Measurements from ENCODE around the gene HHLA2.

Gene HHLA2

DNA sequence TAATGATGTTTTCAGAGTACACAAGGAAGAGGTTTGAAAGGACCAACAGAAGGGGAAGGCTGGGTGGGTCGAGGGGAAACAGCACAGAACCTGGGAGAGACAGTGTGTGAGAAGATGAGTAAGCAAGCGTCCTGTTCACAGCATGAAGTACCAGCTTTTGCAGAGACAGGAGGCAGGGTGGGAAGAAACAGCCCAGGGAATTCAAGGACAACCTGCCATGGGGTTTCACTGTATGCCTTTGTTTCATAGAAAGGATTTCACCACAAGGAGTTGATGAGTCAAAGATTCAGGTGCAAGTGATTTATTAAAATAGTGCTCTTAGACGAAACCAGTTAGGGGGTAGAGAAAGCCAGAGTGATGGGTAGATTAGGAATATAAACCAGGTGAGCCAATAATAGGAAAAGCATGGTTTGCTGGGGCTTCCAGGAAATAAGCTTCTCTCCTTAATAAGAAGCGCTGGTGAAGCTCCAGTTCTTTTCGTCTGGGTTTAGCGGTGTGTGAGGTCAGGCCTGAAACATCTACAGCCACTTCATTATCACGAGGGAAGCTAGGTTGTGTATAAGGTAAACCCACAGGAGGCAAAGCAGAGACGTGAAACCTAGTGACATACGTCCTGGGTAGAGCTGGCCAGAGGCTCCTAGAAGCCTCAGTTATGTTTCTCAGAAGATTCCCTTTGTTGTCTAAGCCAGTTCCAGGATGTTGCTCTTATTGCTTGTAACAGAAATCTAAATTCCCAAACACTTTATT is 3.9 kb downstream of the HHLA2 start:
- no peak for DNase-seq (ENCODE audit: low read depth)

DNA sequence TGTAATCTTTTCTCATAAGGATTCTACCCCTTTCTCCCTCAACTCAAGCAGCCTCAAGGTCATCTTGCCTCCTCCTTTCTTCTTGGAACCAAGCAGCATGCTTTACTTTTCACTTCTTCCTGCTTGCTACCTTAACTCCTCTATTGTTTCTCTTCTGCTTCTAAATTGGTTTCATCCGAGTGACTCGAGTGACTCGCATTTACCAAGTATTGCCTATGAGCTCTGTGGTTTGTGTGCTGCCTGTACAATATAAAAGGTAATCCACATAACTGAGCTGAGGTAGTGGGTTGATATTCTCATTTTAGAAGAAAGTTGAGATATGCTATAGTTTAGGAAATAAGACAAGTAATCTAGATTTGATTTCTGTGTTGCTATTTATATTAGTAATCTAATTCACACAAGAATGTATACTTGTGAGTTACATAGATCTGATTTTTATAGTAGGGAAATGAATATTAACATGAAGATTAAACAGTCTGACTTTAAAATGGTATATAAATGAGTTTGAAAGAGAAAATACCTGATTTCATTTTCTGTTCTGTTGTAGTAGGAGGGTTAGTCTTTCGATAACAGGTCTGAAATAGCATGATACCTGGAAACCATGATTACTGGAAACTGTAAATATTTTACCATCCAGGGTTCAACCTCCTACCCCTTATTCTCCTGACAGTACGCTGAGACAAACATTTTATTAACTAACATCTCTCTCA is 5.5 kb downstream of the HHLA2 start:
- DNase-seq (ENCODE audit: low read depth): no peak

DNA sequence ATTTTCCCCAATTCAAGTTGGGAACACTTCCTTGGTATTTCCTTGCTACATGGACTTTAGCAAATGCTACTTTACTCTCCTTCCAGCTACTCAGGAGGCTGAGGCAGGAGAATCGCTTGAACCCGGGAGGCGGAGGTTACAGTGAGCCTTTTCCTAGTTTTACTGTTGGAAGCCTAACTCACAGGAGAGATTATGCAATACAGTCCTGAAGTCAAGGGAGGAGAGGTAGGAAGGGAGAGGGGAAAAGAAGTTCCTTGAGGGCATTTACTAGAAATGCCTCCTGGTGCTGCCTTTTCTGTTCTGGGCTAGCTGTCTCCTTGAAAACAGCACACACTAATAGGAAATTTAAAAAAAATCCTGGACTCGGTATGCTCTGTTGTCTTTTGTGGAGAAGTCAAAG is 6.2 kb downstream of the HHLA2 start:
- DNase-seq (ENCODE audit: low read depth): no peak

DNA sequence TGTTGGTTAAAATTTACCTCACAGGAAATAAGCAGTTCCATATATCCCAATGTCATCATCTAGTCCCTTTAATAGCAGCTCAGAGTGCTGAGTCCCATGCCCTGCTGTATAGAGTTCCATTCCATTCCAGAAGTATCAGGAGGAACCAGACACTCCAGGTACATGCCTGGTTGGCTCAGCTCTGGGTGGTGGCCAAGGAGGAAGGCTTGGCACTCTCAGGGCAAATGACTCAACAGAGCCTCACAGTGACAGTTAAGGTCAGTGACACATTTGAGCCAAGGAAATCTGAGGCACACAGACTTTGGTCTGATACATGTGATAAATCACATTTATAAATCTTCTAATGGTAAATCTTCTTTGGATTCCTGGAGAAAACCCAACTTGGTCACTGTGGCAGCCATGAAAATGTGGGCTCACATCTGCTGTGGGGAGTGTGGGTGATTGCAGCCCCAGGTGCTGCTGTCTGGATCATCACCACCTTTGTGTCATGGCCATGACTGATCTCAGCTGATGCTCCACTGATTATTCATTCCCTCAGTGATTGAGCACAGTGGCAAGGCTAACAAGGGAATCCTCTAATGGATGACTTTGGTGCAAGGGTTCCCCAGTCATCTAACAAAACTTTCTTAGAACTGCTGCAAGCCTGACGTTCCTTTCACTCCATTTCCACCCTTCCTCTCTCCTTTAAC is 9.3 kb downstream of the HHLA2 start:
- no peak for DNase-seq (ENCODE audit: low read depth)

GRCh38 chr3:108311797-108312196 is 15.4 kb downstream of the HHLA2 start:
- no peak for DNase-seq (ENCODE audit: low read depth)

DNA sequence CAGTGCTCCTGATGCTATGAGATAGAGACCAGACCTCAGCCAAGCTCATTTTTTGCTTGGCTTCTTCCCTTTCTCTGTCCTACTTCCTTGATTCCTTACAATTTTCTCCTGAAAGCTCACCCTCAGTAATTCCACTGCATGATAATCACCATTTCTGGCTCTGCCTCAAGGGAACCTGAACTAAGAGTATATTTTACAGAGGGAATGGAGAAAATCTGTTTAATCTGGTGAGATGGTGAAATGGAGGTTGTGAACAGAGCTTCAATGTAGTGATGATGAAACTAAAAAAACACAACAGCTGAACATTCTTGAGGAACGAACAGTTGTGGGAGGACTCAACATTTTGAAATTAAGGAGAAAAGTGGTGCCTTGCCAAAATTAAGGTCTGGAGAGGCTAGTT is 16.3 kb downstream of the HHLA2 start:
- no peak for DNase-seq (ENCODE audit: low read depth)

DNA sequence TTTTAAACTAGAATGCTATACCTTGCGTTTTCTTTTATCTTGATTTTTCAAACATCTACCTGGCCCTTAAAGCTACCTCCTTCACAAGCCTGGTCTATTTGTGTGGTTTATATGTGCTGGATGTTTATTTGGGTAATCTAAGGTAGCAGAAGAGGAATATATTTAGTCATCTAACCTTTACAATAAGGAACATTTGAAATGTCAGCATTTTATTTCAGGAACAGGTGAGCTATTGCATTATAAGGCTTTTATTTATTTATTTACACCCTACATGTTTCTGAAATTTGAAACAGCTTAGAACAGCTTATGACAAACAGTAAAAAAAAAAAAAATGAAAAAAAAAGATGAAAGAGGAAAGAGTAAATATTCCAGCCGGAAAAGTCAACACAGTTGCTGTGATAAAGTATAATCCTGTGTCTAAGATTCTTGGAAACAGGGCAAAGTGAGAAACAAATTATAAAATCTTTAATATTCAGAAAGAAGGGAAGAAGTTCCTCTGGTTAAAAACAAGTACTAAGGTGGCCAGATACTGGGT is 19.5 kb downstream of the HHLA2 start:
- no peak for DNase-seq (ENCODE audit: low read depth)

DNA sequence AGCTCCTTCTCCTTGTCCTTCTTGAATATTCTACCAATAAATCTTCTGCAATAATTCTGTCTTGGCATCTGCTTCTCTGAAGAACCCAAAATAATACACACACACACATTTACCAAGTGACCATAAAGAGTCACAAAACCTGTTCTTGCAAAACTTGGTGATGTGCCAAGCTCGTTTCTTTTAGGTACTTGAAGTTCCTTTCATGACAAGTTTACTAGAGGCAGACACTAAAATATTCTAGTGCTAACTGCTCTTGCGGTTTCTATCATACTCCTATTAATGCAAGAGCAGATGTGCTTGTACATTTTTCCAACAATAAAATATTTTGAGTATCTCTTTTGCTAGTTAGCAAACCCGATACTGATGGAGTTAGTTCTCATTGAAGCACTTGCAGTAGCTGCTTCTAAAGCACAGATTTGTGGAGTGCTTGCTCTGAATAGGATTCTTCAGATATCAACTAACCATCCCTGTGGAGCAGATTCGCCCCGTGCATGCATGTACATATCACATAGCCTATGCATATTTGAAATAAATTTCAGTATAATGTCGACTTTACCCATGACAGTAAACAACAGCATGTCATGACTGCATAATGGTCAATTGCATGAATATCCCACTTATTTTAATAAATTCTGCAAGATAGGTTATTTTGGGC is 23.2 kb downstream of the HHLA2 start:
- no peak for DNase-seq (ENCODE audit: low read depth)

GRCh38 chr3:108320746-108321350 is 24.5 kb downstream of the HHLA2 start:
- DNase-seq (ENCODE audit: low read depth): no peak

GRCh38 chr3:108322352-108322751 is 26.0 kb downstream of the HHLA2 start:
- DNase-seq (ENCODE audit: low read depth): no peak

DNA sequence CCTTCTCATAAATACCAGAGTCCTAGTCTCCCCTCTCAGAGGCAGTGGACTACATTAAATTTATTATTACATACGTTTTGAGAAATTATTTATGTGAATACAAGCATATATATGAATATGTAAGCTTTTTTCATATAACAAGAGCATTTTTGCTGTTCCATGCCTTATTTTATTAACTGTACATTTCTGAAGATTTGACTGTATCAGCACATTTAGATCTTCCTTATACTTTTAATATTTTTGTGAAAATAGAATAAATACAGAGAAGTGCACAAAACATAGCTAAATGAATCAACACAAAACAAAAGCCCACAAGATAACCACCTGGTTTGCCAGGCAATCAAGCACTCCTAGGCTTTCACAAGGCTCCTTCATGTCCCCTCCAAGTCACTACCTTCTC is 27.8 kb downstream of the HHLA2 start:
- no peak for DNase-seq (ENCODE audit: low read depth)

GRCh38 chr3:108327168-108327567 is 30.8 kb downstream of the HHLA2 start:
- no peak for DNase-seq (ENCODE audit: low read depth)

- no peak for DNase-seq (ENCODE audit: low read depth)
These were observed 32.6 kb downstream of the HHLA2 start for GRCh38 chr3:108328821-108329486.

- DNase-seq (ENCODE audit: low read depth): no peak
These were observed 33.2 kb downstream of the HHLA2 start for GRCh38 chr3:108329508-108329907.

DNA sequence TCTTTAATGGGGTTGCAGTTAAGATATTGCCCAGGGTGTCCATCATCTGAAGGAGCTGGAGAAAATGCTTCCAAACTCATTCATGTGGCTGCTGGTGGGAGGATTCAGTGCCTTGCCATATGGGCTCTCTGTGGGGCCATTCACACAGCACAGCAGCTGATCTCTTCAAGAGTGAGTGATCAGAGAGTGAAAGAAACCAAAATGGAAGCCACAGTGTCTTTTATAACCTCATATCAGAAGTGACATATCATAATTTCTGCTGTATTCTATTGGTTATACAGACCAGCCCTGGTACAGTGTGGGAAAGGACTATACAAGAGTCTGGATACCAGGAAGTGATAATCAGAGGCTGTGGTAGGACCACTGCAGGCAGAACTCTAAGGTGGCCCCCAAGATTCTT is 33.6 kb downstream of the HHLA2 start:
- DNase-seq (ENCODE audit: low read depth): no peak

DNA sequence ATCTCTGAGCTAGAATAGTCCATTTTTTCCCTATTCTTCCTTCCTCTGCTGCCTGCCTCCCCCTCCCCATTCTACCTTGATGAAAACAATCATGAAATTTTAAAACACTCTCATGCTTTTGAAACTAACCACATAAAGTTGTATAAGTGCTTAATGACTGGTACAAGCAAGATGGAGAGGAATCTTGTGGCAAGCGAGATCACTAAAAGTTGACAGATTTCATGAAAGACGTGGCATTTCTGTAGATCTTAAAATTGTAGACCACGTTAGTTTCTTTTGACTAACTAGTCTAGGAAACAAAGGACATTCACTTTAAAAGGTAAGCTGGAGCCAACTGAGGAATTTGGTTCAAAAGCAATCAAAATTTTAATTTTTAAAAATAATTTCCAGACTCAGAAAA is 35.4 kb downstream of the HHLA2 start:
- no peak for DNase-seq (ENCODE audit: low read depth)

- no peak for DNase-seq (ENCODE audit: low read depth)
These were observed 37.6 kb downstream of the HHLA2 start for GRCh38 chr3:108333961-108334360.

DNA sequence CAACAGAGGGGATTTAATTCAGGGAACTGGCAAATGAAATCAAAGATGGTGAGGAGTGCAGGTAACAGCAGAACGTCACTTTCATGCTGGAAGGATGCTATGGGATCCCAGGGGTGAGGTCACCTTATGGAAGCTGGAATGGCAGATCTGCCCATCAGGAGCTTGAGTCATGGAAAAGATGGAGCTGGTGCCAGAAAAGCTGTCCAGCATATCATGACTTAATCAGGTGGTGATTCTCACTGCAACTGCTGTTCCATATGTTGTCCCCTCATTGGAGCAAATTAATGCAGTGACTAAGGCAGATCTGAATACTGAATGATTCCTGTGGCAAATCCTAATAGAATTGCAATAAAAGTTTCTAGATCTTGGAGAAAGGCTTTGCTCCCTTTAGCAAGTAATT is 38.4 kb downstream of the HHLA2 start:
- no peak for DNase-seq (ENCODE audit: low read depth)

DNA sequence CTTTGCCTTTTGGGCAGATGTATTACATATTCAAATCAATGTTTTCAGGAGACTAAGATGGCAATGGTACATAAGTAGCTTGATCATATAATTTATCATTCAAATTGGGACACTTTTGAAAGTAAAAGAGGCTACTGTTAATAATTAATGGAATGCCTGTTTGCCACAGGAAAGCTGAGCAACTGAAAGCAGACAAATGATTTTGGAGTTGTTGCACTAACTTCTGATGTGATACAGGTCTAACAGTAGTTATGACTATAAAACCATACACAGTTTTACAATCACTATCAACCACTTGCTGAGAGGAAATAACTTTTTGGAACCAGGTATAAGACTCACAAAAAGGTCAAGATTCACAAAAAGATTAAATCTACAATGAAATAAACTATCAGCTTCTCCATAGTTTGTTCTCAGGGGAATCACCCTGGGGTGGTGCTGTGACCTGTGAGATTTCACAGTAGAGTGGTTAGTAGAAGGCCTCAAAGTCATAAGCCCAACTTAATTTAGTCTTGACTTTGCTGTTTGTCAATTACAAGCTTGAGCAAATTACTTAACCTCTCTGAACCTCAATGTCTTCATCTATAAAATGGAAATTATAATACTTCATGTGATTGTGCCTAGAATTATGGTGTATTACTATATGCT is 42.7 kb downstream of the HHLA2 start:
- DNase-seq (ENCODE audit: low read depth): no peak

DNA sequence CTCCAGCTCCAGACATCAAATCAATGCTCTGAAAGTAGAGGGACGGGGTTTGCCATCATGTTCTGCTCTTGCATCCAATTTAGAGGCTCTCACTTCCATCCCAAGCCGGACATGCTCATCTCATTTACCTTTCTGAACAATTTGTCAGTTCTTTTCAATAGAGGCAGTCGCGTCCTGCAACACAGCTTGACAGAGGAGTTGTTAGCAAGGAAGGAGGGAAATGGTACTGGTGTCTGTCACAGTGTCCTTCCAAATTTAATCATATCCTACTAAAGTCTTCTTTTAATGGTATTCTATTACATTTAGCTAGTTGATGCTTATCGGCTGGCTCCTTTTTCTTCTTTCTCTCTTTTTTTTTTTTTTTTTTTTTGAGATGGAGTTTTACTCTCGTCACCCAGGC is 45.6 kb downstream of the HHLA2 start:
- DNase-seq (ENCODE audit: low read depth): no peak
